Measurements from ENCODE around the gene FLYWCH1. TPM values are rescaled to one million over a fixed set of nuclear protein-coding genes. Genes with fewer than 3 reads are reported as not detected.

The FLYWCH1 gene
- total and polyA plus RNA-seq, 9 of the 15 experiments (the other 6 are each of a cell fraction or from before 2014, with no cell fraction given): 0.18 to 33.6 (median 11.3) TPM

DNA sequence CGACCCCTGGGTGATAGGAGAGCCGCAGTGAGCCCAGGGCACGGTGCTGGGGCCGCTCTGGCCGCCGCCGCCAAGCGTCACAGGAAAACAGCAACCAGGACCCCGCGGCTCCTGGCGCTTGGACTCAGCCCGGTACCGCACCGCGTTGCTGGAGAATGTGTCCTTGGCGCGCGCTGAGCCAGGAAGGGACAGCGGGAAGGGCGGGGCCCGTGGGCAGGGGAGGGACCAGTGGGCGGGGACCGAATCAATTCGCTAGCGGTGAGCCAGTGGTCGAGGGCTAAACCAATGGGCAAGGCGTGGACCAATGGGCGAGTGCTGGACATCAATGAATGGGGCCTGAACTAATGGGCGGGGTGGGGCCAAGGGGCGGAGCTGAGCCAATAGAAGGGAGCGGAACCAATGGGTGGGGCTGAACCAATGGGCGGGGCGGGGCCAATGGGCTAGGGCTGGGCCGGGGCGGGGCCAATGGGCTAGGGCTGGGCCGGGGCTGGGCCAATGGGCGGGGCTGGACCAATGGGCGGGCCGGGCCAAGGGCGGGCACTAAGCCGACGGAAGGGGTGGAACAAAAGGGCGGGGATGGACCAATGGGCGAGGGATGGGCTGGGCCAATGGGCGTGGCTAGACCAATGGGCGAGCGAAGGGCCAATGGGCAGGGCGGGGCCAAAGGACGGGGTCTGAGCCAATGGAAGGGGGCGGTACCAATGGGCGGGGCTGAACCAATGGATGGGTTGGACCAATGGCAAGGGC lies 6.3 kb upstream of the FLYWCH1 start (continued):
- TF ChIP-seq TAF15 (IDR thresholded peaks at IDR 0.05; ENCODE audit: low read depth, low read length) (no peak), SMAD3 (CRISPR knock-in tag; conservative IDR thresholded peaks at IDR 0.05) (0 out of 2 replicates have a peak, but pooled peaks have one; percentile 50), NRF1 (conservative IDR thresholded peaks at IDR 0.05 in 1 of 2, IDR thresholded peaks at IDR 0.05 in 1 of 2) (peak in 1 of 2 experiments; percentile 19; a peak in 3 of 4 replicates), EZH2 (IDR thresholded peaks at IDR 0.05; ENCODE audit: borderline replicate concordance, low read depth, low read length) (no peak), SLC30A9 (CRISPR knock-in tag; IDR thresholded peaks at IDR 0.05) (no peak), CREM (IDR thresholded peaks at IDR 0.05; ENCODE audit: low read depth) (peak; percentile 74; the same call in 1 of the 2 replicates), HDAC3 (IDR thresholded peaks at IDR 0.05; ENCODE audit: borderline replicate concordance, partially characterized antibody) (no peak), RB1 (IDR thresholded peaks at IDR 0.05; ENCODE audit: low read depth) (peak; percentile 85), CBFB (CRISPR knock-in tag; IDR thresholded peaks at IDR 0.05) (0 out of 2 replicates have a peak, but pooled peaks have one; percentile 54), SMAD1 (IDR thresholded peaks at IDR 0.05; ENCODE audit: low read depth, low read length, partially characterized antibody) (peak; percentile 74), ATF7 (IDR thresholded peaks at IDR 0.05) (peak; percentile 58; the same call in 1 of the 2 replicates), MEF2A (IDR thresholded peaks at IDR 0.05; ENCODE audit: control insufficient read depth, low read depth, low read length) (no peak), SNIP1 (IDR thresholded peaks at IDR 0.05; ENCODE audit: low read depth) (no peak), TEAD1 (CRISPR knock-in tag; IDR thresholded peaks at IDR 0.05) (peak in 1 of 2 experiments; percentile 81; a peak in 1 of 4 replicates)
- TF ChIP-seq, protein P1, sequence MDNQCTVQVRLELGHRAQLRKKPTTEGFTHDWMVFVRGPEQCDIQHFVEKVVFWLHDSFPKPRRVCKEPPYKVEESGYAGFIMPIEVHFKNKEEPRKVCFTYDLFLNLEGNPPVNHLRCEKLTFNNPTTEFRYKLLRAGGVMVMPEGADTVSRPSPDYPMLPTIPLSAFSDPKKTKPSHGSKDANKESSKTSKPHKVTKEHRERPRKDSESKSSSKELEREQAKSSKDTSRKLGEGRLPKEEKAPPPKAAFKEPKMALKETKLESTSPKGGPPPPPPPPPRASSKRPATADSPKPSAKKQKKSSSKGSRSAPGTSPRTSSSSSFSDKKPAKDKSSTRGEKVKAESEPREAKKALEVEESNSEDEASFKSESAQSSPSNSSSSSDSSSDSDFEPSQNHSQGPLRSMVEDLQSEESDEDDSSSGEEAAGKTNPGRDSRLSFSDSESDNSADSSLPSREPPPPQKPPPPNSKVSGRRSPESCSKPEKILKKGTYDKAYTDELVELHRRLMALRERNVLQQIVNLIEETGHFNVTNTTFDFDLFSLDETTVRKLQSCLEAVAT (IDR thresholded peaks at IDR 0.05): 0 out of 4 replicates have a peak, but pooled peaks of 1 of the 2 experiments have one; percentile 14
- TF ChIP-seq, protein P2, sequence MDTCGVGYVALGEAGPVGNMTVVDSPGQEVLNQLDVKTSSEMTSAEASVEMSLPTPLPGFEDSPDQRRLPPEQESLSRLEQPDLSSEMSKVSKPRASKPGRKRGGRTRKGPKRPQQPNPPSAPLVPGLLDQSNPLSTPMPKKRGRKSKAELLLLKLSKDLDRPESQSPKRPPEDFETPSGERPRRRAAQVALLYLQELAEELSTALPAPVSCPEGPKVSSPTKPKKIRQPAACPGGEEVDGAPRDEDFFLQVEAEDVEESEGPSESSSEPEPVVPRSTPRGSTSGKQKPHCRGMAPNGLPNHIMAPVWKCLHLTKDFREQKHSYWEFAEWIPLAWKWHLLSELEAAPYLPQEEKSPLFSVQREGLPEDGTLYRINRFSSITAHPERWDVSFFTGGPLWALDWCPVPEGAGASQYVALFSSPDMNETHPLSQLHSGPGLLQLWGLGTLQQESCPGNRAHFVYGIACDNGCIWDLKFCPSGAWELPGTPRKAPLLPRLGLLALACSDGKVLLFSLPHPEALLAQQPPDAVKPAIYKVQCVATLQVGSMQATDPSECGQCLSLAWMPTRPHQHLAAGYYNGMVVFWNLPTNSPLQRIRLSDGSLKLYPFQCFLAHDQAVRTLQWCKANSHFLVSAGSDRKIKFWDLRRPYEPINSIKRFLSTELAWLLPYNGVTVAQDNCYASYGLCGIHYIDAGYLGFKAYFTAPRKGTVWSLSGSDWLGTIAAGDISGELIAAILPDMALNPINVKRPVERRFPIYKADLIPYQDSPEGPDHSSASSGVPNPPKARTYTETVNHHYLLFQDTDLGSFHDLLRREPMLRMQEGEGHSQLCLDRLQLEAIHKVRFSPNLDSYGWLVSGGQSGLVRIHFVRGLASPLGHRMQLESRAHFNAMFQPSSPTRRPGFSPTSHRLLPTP (IDR thresholded peaks at IDR 0.05; ENCODE audit: borderline replicate concordance, extremely low read depth, insufficient read length): no peak
- TF ChIP-seq, protein P3, sequence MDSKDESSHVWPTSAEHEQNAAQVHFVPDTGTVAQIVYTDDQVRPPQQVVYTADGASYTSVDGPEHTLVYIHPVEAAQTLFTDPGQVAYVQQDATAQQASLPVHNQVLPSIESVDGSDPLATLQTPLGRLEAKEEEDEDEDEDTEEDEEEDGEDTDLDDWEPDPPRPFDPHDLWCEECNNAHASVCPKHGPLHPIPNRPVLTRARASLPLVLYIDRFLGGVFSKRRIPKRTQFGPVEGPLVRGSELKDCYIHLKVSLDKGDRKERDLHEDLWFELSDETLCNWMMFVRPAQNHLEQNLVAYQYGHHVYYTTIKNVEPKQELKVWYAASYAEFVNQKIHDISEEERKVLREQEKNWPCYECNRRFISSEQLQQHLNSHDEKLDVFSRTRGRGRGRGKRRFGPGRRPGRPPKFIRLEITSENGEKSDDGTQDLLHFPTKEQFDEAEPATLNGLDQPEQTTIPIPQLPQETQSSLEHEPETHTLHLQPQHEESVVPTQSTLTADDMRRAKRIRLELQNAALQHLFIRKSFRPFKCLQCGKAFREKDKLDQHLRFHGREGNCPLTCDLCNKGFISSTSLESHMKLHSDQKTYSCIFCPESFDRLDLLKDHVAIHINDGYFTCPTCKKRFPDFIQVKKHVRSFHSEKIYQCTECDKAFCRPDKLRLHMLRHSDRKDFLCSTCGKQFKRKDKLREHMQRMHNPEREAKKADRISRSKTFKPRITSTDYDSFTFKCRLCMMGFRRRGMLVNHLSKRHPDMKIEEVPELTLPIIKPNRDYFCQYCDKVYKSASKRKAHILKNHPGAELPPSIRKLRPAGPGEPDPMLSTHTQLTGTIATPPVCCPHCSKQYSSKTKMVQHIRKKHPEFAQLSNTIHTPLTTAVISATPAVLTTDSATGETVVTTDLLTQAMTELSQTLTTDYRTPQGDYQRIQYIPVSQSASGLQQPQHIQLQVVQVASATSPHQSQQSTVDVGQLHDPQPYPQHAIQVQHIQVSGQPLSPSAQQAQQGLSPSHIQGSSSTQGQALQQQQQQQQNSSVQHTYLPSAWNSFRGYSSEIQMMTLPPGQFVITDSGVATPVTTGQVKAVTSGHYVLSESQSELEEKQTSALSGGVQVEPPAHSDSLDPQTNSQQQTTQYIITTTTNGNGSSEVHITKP (IDR thresholded peaks at IDR 0.05; ENCODE audit: partially characterized antibody): no peak
- TF ChIP-seq, protein P4, sequence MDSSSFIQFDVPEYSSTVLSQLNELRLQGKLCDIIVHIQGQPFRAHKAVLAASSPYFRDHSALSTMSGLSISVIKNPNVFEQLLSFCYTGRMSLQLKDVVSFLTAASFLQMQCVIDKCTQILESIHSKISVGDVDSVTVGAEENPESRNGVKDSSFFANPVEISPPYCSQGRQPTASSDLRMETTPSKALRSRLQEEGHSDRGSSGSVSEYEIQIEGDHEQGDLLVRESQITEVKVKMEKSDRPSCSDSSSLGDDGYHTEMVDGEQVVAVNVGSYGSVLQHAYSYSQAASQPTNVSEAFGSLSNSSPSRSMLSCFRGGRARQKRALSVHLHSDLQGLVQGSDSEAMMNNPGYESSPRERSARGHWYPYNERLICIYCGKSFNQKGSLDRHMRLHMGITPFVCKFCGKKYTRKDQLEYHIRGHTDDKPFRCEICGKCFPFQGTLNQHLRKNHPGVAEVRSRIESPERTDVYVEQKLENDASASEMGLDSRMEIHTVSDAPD (CRISPR knock-in tag; IDR thresholded peaks at IDR 0.05): no peak

Data from K562 (cell line).